Stimulated activated CD4-positive, alpha-beta T cell treated with anti-CD3 and anti-CD28 coated beads, Interleukin-15, amount 100 ng/mL, for 24 hours (primary cell): Measurements from ENCODE around the gene SDCBP2.
A peak's percentile ranks its signal among the peaks of the same experiment; 100 is the strongest.

ENCODE experiments used
- DNase-seq: peaks from one replicate; pipeline ENCODE4 v3.0.0-alpha.2; 2020

SDCBP2 gene

GRCh38 chr20:1327827-1328679 lies 886 bp downstream of the SDCBP2 start:
- no peak for DNase-seq

- DNase-seq, result peak; percentile 34
Observed at GRCh38 chr20:1327241-1327653, 1.7 kb downstream of the SDCBP2 start.

- DNase-seq, result no peak
Observed at GRCh38 chr20:1326031-1326930, 2.7 kb downstream of the SDCBP2 start.

- peak; percentile 99 for DNase-seq
Observed at GRCh38 chr20:1325173-1326030, 3.5 kb downstream of the SDCBP2 start.

GRCh38 chr20:1324598-1325172 lies 4.3 kb downstream of the SDCBP2 start:
- DNase-seq, result peak; percentile 37

- no peak for DNase-seq
Observed at GRCh38 chr20:1323830-1324597, 4.9 kb downstream of the SDCBP2 start.

GRCh38 chr20:1323256-1323655 lies 5.7 kb downstream of the SDCBP2 start:
- DNase-seq, result no peak

- DNase-seq, result no peak
Observed at GRCh38 chr20:1322511-1323245, 6.3 kb downstream of the SDCBP2 start.

GRCh38 chr20:1321654-1321939 lies 7.3 kb downstream of the SDCBP2 start:
- no peak for DNase-seq

- no peak for DNase-seq
Observed at GRCh38 chr20:1320902-1321653, 7.9 kb downstream of the SDCBP2 start.

GRCh38 chr20:1320016-1320415 lies 8.9 kb downstream of the SDCBP2 start:
- DNase-seq, result no peak

- DNase-seq, result no peak
Observed at GRCh38 chr20:1319462-1319861, 9.5 kb downstream of the SDCBP2 start.

GRCh38 chr20:1319051-1319450 lies 9.9 kb downstream of the SDCBP2 start:
- no peak for DNase-seq

GRCh38 chr20:1317545-1318255 lies 11.2 kb downstream of the SDCBP2 start:
- DNase-seq, result no peak

- no peak for DNase-seq
Observed at GRCh38 chr20:1315804-1316203, 13.1 kb downstream of the SDCBP2 start.

- DNase-seq, result peak; percentile 72
Observed at GRCh38 chr20:1313236-1313964, 15.5 kb downstream of the SDCBP2 start.

GRCh38 chr20:1312904-1313235 lies 16.1 kb downstream of the SDCBP2 start:
- DNase-seq, result no peak

- no peak for DNase-seq
Observed at GRCh38 chr20:1312308-1312707, 16.6 kb downstream of the SDCBP2 start.
